Smooth muscle cell of the pulmonary artery (primary cell): ENCODE data around the gene PLXNA2. TPM values are rescaled to one million over a fixed set of nuclear protein-coding genes. Genes with fewer than 3 reads are reported as not detected.

Experiments used
- total RNA-seq: library from RNA; depleted of rRNA; stranded (reverse); fragments of >200 nt; gene quantifications from 2 replicates; pipeline ENCODE4 v1.2.3, GENCODE V29; 2014

PLXNA2 gene, protein sequence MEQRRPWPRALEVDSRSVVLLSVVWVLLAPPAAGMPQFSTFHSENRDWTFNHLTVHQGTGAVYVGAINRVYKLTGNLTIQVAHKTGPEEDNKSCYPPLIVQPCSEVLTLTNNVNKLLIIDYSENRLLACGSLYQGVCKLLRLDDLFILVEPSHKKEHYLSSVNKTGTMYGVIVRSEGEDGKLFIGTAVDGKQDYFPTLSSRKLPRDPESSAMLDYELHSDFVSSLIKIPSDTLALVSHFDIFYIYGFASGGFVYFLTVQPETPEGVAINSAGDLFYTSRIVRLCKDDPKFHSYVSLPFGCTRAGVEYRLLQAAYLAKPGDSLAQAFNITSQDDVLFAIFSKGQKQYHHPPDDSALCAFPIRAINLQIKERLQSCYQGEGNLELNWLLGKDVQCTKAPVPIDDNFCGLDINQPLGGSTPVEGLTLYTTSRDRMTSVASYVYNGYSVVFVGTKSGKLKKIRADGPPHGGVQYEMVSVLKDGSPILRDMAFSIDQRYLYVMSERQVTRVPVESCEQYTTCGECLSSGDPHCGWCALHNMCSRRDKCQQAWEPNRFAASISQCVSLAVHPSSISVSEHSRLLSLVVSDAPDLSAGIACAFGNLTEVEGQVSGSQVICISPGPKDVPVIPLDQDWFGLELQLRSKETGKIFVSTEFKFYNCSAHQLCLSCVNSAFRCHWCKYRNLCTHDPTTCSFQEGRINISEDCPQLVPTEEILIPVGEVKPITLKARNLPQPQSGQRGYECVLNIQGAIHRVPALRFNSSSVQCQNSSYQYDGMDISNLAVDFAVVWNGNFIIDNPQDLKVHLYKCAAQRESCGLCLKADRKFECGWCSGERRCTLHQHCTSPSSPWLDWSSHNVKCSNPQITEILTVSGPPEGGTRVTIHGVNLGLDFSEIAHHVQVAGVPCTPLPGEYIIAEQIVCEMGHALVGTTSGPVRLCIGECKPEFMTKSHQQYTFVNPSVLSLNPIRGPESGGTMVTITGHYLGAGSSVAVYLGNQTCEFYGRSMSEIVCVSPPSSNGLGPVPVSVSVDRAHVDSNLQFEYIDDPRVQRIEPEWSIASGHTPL (N-terminal part only)
- 9.8 and 18.3 TPM in 2 replicates for total RNA-seq

DNA sequence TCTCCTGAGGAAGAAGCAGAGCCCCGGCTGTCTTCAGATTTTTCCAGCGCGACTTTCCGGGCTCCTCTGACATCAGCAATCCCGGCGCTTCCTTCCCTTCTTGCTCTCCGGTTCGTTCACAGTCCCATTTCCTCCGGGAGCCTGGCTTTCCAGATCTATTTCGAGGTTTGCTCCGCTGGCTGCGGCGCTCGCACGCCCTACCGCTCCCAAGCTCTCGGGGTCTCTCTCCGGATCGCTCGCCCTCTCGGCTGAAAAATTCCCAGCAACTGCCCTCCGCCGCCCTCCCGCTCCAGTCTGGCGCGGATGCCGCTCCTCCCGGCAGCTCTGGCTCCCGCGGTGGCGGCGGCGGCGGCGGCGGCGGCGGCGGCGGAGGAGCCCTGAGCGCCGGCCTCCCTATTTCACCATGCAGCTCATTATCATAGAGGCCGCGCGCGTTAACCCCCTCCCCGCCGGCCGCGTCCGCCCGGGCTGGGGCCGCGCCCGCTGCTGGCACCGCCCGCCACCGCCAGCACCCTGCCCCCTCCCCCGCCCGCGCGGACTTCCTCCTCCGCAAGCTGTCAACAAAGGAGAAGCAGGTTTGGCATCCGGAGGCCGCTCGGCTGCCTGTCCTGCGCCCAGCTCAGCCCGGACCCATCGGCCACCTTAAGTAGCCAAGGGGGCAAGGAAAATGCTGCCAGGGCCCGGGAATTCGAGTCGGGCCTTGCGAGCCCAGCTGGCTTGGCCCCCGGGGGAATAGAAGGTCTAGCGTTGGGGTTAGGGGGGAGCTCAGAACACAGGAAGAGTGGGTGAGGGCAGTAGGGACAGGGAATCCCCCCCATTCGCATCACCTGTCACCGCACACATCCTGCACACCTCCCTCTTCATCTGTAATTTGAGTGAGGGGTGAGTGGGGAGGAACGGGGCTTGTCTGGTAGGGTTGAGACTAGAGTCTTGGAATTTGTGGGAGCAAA lies at the start of gene PLXNA2:
PLXNA2 (minus strand) TSS at position 418 of the 950 bp plus-strand sequence. CDS start 26,462 bp downstream, outside the sequence.

